ENCODE measurements around the gene ZNF598.
A peak's percentile ranks its signal among the peaks of the same experiment; 100 is the strongest.

The ZNF598 gene

DNA sequence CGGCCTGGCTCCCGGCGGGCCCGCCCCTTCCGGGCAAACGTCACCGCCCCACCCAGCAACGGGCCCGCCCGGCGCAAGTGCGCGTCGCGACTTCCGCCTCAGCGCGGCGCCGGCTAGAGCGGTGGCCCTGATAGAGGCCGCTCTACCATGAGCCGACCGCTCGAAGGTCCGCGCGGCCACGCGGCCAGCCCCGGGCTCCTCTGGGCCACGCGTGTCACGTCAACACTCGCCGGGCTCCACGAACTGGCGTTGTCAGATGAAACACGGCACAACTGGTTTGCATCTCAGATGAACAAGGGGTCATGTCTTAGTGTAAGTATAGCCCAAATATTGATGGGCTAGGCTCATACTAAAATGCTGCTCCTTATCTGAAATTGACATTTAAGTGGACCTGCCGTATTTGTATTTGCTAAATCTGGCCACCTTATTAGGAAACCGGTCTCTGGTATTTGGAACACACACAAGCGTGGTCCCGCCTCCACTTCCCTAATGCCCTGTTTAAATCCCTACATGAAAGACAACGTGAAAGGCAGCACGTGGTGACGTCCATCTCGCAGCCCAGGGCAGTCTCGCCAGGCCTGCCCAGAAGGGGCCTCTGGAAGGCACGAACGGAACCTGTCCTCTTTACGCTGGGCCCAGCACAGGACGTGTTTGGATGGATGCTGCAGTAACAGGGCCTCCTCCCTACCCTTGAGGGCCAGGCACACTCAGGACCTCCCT, at the start of gene ZNF598:
Gene ZNF598, minus strand, starts transcription at position 31 of the 720 bp plus-strand sequence.
- DNase-seq: peak; percentile 34 to 78 (median 54)

DNA sequence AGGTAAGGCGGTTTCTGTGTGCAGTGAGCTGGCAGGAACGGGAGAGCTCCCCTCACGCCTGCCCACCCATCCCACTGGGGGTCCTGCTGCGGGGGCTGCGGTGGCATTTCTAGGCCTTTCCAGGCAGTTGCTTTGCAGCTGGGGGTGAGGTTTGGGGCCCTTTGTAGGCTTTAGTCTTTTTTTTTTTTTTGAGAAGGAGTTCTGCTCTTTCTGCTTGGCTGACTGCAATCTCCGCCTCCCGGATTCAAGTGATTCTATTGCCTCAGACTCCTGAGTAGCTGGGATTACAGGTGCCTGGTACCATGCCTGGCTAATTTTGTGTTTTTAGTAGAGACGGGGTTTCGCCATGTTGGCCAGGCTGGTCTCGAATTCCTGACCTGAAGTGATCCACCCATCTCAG, 49.3 kb upstream of the ZNF598 start:
- DNase-seq: no peak

DNA sequence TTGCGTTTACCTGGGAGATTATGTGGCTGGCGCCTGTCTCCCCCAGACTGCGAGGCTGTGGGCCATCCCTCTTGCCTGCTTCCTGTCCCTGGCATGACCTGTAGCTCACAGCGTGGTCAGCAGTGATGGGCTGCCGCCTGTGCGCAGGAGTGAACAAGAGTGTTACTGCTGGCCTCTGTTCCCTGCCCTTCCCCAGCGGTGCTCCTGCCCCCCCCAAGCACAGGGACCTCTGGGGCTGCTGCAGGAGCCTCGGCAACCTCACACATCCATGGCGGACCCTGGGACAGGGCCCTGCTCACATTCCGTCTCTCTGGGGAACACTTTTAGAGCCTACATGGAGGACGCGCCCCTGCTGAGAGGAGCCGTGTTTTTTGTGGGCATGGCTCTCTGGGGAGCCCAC, 48.8 kb upstream of the ZNF598 start:
- no peak for DNase-seq

DNA sequence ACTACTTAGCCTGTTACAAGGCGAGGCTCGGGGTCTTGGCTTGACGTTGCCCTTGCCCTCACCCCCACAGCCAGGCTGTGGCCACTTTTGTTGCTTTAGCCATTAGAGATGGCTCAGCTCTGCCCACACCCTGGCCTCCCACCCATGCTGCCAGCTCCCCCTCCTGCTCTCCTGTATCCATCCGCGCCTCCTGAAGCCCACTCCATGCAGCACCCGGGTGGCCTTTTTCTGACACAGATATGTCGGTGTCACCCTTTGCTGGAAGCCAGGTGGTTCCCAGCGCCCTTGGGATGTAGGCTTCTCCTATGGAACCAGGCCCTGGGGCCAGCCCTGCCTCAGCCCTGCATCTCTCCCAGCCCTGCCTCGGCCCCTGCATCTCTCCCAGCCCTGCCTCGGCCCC, 47.8 kb upstream of the ZNF598 start:
- DNase-seq: no peak

DNA sequence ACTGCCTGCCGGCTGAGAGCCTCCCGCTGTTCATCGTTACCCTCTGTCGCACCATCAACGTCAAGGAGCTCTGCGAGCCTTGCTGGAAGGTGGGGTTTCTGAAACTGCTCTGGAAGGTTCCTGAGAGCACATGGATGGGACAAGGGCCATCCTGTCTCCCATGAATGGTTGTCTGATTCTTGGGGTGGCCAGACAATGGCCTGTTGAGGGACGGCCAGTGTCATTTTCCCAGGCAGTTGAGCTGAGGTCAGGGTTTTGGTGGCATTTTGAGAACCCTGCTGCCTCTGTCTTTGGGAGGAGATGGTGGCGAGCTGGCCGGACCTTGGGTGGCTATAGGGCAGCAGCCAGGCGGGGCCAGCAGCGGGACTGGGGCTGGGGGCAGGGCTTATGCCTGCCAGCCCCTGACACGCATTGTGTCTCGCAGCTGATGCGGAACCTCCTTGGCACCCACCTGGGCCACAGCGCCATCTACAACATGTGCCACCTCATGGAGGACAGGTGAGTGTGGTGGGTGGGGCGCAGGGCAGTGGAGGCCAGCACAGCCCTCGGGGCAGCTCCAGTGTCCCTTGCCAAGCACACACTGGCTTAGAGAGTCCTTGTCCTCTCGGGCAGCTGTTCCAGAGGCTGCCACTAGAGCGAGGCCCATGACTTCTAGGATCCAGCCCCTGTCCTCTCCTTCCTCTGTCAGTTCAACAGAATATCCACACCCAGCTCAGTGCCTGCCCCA, 47.2 kb upstream of the ZNF598 start:
- no peak for DNase-seq

DNA sequence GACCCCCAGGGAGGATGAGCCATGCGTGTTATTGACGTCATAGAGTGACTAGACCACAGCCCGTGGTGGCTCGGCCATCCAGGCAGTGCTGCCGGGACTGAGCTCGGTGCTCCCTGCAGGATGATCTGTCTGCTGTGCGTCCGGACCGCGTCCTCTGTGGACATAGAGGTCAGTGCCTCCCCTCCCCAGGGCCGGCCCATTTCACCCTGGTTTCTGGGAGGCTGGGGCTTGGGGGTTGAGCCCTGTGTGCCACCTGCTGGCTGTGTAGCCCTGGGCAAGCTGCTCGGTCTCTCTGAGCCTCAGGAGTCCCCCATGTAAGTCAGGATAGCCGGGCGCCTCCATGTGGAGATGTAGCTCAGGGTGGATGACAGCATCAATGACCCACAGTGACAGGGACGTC, 46.5 kb upstream of the ZNF598 start:
- DNase-seq: no peak

DNA sequence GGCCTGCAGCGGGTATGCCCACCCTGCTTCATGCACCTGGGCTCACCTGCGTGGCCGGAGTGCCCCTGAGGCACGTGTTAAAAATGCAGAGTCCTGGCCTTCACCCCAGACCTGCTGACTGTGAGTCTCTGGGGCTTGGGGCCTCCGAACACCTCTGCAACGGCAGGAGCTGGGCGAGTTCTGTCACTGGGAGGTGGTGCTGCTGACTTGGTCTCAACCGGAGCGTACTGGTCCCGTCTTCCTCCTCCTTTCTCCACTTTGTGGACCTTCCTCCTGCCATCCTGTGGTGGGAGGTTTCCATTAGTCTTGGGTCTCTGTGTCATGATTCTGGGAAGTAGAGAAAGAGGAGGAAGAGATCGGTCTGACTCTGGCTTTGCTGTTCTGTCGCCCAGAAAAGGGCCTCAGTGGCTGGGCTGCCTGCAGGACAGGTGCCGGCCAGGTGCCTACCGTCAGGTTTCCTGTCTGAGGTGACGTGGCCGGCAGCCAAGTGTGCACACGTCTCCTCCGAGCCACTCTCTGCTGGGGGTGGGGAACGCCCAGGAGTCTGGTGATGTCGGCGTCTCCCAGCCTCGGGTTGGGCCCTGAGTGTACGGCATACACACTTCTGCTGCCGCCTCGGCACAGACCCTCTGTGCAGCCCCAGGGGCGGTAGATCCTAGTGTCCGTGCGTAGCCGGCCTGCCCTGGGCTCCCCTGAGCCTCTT, 45.1 kb upstream of the ZNF598 start:
- no peak for DNase-seq

DNA sequence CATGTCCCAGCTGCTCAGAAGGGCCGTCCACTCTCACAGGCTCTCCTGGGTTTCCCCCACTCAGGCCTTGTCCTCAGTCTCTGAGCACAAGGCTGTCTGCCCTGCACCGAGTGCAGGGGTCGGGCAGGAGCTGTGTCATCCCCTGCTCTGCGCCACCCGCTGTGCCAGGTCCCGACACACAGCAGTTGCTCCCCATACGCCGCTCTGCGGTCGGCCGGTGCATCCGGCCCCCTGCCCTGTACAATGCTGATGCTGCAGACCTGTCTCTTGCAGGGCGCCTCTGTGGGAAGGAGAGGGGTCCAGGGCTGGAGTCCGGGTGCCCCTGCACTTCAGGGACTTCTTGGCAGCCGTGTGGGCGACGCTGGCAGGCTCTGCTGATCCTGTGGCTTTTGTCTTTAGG, 44.3 kb upstream of the ZNF598 start:
- no peak for DNase-seq

DNA sequence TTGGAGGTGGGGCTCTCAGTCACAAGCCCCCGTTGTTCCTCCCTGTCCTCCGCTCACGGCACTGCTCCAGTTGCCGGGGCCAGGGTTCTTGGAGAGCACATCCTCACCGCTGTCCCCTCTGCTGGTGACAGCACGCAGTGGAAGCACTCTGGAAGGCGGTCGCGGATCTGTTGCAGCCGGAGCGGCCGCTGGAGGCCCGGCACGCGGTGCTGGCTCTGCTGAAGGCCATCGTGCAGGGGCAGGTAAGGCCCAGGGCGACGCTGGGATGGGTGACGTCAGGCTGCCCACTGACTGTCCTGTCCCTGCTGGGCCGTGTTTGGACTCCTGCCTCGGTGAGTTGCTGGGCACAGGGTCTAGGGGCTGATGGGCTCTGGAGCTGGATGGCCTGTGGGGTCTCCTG, 43.6 kb upstream of the ZNF598 start:
- no peak for DNase-seq

DNA sequence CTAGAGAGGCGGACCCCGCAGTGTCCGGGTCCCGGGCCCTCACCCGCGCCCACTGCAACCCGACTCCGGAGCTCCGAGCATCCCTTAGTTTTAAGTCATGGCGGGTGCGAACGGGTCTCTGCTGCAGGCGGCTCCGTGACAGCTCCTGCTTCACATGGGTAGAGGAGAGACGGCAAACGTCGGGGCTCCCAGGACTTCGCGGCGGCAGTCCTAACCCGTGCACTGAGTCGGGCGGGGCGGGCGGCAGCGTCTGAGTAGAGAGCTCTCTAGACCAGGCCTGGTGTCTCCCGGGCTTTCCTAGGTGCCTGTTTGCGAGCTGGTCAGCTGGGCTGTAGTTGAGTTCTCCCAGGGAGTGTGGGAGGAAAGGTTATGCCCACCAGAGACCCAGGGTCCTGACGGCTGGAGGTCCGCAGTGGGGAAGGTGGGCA, 38.5 kb upstream of the ZNF598 start:
- DNase-seq: peak in 1 of 4 experiments; percentile 34

DNA sequence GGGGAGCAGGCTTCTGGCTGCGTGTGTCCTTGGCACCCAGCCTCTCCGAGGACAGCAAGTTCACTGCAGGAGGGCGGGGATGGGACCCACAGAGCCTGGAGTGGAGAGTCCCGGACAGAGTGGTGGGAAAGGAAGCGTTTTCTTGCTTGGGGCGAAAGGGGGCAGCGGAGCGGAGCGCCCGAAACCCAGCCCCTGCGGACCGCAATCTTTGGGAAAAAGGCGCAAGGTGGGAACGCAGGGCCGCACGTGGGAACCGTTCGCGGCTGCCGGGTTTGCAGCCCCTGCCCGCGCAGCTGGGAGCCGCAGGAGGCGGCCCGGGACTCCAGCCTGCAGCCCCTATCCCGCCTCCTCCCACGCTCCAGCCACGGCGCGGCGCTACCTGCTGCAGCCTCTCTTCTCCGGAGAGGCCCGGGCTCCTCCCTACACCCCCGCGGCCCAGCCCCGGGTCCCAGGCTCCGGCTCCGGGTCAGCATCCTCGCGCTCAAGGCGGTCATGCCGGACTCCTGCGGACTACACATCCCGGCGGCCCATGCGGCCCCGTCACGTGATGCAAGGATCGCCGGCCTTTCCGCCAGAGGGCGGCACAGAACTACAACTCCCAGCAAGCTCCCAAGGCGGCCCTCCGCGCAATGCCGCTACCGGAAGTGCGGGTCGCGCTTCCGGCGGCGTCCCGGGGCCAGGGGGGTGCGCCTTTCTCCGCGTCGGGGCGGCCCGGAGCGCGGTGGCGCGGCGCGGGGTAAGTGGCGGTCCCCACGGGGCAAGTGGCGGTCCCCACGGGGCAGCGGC, 37.9 kb upstream of the ZNF598 start, which contains the start of the genes NTHL1 and TSC2:
Gene NTHL1, minus strand, starts transcription at position 505 of the 786 bp plus-strand sequence. Its CDS starts 11 bp downstream, at position 494.
Gene TSC2, plus strand, starts transcription at position 656 of the 786 bp plus-strand sequence. CDS start 631 bp downstream, outside the sequence.
- DNase-seq: peak; percentile 81 to 86 (median 83)

DNA sequence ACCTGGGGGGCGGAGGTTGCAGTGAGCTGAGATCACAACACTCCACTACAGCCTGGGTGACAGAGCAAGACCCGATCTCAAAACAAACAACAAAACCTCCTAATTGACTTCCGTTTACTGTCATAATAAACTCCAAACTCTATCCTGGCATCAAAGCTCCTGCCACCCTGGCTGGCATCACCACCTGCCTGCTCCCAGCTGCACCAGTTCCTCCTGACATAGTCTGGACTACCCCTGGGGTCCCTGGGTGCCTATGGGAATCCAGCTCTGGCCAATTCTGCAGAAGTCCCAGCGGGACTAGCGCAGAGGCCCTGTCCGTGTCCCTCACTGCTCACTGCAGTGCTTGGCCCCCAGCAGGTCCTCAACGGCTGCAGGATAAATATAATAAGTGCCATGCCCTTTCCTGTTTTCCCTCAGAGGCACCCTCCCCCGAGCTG, 37.3 kb upstream of the ZNF598 start:
- DNase-seq: no peak

DNA sequence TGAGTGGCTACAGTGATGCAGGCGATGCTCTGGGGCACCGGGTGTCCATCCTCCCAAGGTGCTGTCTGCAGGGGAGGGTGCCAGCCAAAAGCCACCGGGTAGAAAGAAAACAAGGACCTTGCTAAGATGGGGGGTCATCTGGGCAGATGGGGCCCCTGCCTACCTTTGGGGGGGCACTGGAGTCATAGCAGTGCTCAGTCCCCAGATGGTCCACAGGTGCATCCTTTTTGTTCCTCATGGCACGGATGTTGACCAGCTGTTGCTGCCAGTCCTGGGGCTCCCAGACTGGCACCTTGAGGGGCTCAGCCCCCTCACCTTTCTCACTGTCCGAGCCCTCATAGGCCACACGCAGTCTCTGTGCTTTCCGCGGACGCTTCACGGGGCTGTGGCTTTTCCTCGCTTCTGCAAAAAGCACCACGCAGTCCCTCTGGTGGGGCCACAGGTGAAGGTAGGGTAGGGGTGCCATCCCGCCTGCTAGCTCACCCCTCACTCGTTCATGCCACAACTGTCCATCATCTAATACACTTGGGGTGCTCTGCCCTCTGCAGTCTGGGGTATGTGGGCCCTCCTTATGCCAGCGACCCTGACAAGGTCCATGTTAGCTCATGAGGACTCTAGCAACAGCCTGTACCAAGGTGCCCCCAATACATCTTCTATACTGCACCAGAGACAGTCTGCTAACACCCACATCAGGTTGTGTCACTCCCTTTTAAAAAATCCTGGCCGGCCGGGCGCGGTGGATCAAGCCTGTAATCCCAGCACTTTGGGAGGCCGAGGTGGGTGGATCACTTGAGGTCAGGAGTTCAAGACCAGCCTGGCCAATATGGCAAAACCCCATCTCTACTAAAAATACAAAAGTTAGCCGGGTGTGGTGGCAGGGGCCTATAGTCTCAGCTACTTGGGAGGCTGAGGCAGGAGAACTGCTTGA, 36.6 kb upstream of the ZNF598 start:
- no peak for DNase-seq

DNA sequence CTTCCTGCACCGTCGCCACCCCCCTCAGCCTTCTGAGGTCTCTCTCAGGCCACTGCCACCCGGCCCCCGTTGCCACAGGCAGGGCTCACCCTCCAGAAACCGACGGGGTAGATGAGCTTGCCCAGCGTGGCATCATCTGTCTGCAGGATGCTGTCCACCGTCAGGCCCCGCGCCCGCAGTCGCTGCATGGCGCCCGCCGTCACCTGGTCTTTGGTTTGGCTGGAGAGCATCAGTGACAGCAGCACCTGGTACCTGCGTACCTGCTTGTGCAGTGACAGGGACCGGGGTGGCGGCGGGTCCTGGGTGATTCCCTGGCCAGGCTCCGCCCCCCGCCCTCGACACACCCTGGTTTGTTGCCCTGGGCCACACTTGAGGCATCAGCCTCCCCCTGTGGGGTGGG, 34.9 kb upstream of the ZNF598 start:
- no peak for DNase-seq

DNA sequence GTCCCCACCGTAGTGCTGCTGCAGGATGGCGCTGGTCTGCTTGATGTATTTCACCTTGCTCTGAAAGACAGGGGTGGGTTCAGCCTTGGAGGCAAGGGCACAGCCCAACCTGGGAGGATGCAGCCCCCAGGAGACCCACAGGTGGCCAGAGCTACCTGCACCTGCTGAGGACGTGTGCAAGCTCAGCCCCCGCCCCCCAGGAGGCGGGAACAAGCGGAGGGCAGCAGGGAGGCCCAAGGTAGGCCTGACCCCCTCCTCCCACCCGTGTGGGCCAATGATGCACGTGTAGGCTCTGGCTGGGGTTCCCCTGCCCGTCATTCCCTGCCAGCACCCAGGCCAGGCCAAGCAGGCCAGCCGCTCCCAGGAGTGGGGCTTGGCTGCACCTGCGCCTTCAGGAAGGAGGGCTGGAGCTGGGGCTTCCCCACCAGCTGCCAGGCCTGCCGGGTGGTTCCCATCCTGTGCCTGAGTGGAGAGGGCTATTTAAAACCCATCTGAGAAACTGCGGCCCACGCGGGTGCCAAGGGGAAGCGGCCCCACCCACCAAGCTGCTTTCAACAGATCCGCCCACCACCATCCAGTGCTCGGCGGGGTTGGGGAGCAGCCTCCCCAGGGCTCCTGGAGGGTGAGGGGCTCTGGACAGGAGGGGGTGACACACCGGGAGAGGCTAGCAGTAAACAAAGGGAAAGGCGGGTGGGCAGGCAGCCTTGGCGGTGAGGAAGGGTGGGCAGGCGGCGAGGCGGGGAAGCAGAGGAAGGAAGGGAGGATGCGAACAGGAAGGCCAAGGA, 34.2 kb upstream of the ZNF598 start:
- no peak for DNase-seq

DNA sequence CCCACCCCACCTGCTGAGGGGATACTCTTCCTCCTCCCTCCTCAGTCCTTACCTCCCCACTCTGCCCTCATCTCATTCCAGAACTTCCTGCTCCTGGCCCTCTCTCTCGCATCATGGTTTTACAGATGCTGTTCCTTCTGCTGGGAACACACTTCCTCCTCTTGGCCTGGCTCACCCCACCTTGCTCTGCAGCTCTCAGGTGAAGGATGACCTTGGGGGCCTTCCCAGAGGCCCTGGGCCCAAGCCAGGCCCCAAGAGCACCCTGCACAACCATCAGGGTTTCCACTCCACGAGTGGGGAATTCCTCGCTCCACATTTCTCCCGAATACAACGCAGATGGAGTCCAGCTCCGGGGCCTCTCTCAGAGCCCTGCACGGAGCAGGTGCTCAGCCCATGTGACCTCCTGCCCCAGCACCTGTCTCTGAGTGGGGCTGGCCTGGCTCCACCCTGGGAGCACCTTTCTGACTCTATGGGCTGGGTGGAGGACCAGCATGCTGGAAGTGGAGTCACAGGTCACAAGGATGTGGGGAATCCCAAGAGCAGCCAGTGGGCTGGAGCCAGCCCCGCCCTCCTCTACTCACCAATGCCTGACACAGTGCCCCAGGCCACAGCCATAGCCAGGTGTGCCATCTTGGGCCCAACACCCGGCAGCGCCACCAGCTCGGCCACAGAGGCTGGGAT, 33.5 kb upstream of the ZNF598 start:
- DNase-seq: no peak

DNA sequence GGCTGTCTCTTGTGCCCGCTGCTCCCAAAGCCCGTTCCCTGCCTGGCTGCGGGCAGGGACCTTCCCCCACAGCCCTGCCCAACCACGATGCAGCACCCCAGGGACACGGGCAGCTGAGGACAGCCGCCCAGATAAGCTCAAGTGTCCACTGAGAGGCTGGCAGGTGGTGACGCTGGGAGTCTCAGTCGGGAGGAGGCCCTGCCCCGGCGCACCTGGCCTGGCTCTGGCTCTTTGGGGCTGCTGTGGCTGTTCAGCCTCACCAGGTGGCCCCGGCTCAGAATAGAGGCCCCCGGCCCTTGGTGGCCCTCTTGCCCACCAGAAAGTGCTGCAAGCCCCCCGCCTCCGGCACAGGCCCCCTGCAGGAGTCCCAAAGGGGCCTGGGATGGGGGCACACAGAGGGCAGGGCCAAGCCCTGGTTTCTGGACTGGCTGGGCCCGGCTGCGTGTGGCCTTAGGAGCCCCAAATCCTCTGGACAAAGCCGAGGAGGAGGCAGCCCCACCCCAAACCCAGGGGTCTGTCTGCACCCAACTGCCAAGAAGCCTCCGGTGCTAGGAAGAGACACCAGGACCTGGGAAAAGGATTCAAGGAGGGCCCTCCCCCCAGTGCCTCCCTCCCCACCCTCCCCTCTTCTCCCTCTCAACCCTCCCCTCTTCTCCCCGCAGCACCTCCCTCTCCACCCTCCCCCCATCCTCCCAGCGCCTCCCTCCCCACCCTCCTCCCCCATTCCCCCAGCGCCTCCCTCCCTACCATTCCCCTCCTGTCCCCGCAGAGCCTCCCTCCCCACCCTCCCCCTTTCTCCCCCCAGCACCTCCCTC, 32.8 kb upstream of the ZNF598 start:
- DNase-seq: no peak

DNA sequence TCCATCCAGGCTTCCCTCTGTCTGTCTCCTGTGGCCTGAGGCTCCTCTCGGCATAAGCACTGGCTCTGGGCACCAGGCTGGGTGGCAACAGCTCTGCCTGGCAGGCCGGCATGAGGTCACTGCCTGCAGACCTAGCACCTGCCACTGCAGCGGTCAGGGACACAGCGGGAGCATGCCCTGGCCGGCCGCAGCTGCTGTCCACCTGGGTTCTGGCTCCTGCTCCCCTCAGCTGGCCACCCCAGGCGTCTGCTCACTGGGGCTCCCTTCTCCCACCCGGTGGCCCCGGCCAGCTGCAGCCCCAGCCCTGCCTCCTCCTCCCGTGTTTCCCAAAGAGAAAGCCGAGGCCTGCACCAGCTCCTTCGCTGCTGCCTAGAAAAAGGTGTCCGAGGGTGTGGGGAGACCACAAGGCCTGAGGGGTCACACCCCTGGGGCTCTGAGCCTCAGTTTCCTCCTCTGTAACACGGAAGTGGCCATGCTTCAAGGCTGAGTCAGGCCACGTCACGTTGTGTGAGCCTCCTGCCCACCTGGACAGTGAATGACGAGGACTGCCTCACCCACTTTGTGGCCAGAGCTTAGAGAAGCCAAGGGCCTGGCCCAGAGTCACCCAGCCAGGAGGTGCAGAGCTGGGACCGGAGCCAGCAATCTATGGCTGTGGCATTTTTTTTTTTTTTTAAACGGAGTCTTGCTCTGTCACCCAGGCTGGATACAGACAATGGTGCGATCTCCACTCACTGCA, 31.3 kb upstream of the ZNF598 start:
- DNase-seq: no peak
